ENCODE results near the gene ATF5. TPM values are rescaled to one million over a fixed set of nuclear protein-coding genes. Genes with fewer than 3 reads are reported as not detected.

Gene ATF5
- polyA plus RNA-seq, 3 donors, result 5.8 to 22.1 (median 6.0) TPM

DNA sequence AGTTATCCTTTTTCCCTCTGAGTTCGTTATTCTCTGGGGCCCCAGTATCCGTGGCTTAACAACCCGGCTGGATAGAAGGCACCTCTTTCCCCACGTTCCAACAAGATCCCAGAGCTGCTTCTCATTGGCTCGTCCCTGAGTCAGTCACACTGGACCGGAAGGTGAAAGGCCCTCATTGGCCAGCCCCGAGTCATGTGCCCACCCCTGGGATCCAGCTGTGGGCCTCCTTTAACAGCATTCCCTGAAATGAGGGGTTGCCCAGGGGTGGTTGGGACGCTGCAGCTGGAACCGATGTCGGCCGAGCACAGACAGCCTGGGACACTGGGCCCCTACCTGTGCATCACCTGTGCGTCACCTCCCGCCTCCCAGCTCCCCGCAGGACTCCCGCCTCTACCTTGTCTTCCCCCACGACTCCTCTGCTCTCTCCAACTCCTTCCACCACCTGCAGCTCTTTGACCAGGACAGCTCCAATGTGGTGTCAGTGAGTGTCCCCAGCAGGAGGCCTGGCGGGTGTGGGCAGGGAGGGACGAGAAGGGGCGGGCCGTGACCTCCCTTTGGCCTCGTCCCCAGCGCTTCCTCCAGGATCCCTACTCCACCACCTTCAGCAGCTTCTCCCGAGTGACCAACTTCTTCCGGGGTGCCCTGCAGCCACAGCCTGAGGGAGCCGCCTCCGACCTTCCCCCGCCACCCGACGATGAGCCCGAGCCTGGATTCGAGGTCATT lies 47.2 kb upstream of the ATF5 start:
- Mint-ChIP-seq H3K9me3 (peaks cover 0 to 4% (median 0%) of the 10 kb centered on the region in 7 donors), H3K27me3 (ENCODE audit: low read depth in 3 of 3) (peaks cover 0 to 5% (median 2%) of the 10 kb centered on the region in 3 donors), H3K27ac (peak overlapping the region in 1 of 7 donors; percentile 50), H3K4me1 (peaks cover 16% of the 10 kb centered on the region), H3K36me3 (peaks cover 64 to 67% of the 10 kb centered on the region in 2 donors), H3K4me3 (no peak overlapping the region)
- Histone ChIP-seq H3K27ac (ENCODE audit: low read depth in 1 of 2, low read length in 2 of 2) (no peak overlapping the region), H3K4me3 (replicated peaks in 1 of 3; ENCODE audit: low read depth in 2 of 3, low read length in 3 of 3) (no peak overlapping the region), H3K27me3 (ENCODE audit: control insufficient read depth in 2 of 2, insufficient read depth in 2 of 2, low read length in 2 of 2) (no peaks in the 10 kb centered on the region), H2AFZ (ENCODE audit: insufficient read depth, low read depth, low read length, poor library complexity, severe bottlenecking) (no peak overlapping the region), H4K20me1 (ENCODE audit: insufficient read depth, low read length) (peaks cover 44% of the 10 kb centered on the region), H3K9me3 (replicated peaks in 1 of 2; ENCODE audit: control insufficient read depth in 1 of 2, insufficient read depth in 1 of 2, low read length in 2 of 2) (no peaks in the 10 kb centered on the region), H3K36me3 (replicated peaks in 1 of 2; ENCODE audit: control insufficient read depth in 1 of 2, insufficient read depth in 2 of 2, low read length in 2 of 2) (peaks cover 51 to 58% of the 10 kb centered on the region in 2 donors), H3K9ac (ENCODE audit: insufficient read depth, low read length, poor library complexity, severe bottlenecking) (no peak overlapping the region), H3K4me1 (ENCODE audit: control insufficient read depth in 1 of 2, insufficient read depth in 2 of 2, low read length in 2 of 2) (peaks cover 15 to 18% of the 10 kb centered on the region in 2 donors), H3K4me2 (replicated peaks; ENCODE audit: extremely low read depth, low read length, poor library complexity, severe bottlenecking) (no peak overlapping the region), H3K79me2 (ENCODE audit: insufficient read depth, low read length) (peaks cover 8% of the 10 kb centered on the region)
- WGBS (ENCODE audit: insufficient coverage), result 88% methylated on average over 19 of the region's 31 CpGs
- DNase-seq, result no peak
- intact Hi-C loops (cut with micrococcal nuclease), result no loop called here
- TF ChIP-seq, protein P1, sequence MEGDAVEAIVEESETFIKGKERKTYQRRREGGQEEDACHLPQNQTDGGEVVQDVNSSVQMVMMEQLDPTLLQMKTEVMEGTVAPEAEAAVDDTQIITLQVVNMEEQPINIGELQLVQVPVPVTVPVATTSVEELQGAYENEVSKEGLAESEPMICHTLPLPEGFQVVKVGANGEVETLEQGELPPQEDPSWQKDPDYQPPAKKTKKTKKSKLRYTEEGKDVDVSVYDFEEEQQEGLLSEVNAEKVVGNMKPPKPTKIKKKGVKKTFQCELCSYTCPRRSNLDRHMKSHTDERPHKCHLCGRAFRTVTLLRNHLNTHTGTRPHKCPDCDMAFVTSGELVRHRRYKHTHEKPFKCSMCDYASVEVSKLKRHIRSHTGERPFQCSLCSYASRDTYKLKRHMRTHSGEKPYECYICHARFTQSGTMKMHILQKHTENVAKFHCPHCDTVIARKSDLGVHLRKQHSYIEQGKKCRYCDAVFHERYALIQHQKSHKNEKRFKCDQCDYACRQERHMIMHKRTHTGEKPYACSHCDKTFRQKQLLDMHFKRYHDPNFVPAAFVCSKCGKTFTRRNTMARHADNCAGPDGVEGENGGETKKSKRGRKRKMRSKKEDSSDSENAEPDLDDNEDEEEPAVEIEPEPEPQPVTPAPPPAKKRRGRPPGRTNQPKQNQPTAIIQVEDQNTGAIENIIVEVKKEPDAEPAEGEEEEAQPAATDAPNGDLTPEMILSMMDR (IDR thresholded peaks at IDR 0.05), result no peak

DNA sequence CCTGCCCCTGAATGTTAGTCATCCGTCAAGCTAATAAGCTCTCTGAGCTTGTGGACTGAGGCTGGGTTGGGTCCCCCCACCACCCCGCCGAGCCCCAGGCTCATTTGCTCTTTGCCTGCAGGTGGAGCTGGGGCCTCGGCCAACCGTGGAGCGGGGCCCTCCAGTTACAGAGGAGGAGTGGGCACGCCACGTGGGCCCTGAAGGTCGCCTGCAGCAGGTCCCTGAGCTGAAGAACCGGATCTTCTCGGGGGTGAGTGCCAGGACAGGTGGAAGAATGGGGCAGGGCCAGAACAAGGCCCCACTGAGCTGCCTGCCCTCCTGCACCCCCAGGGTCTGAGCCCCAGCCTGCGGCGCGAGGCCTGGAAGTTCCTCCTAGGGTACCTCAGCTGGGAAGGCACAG lies 46.4 kb upstream of the ATF5 start:
- Mint-ChIP-seq H3K4me3 (no peak overlapping the region), H3K27me3 (ENCODE audit: low read depth in 3 of 3) (peaks cover 0 to 5% (median 2%) of the 10 kb centered on the region in 3 donors), H3K9me3 (peaks cover 0 to 4% (median 0%) of the 10 kb centered on the region in 7 donors), H3K4me1 (peaks cover 16% of the 10 kb centered on the region), H3K27ac (peak overlapping the region in 1 of 7 donors; percentile 11), H3K36me3 (peaks cover 67 to 68% of the 10 kb centered on the region in 2 donors)
- TF ChIP-seq, protein P1 (IDR thresholded peaks at IDR 0.05), result no peak
- no peak overlapping the region for H3K27ac ChIP-seq (ENCODE audit: low read depth in 1 of 2, low read length in 2 of 2)
- H2AFZ ChIP-seq (ENCODE audit: insufficient read depth, low read depth, low read length, poor library complexity, severe bottlenecking), result no peak overlapping the region
- H3K4me3 ChIP-seq (replicated peaks in 1 of 3; ENCODE audit: low read depth in 2 of 3, low read length in 3 of 3), result no peak overlapping the region
- WGBS (ENCODE audit: insufficient coverage), result 98% methylated on average over 11 of the region's 14 CpGs
- DNase-seq, result no peak
- no peaks in the 10 kb centered on the region for H3K27me3 ChIP-seq (ENCODE audit: control insufficient read depth in 2 of 2, insufficient read depth in 2 of 2, low read length in 2 of 2)
- no peak overlapping the region for H3K9ac ChIP-seq (ENCODE audit: insufficient read depth, low read length, poor library complexity, severe bottlenecking)
- H3K4me2 ChIP-seq (replicated peaks; ENCODE audit: extremely low read depth, low read length, poor library complexity, severe bottlenecking), result no peak overlapping the region
- peaks cover 51 to 58% of the 10 kb centered on the region in 2 donors for H3K36me3 ChIP-seq (replicated peaks in 1 of 2; ENCODE audit: control insufficient read depth in 1 of 2, insufficient read depth in 2 of 2, low read length in 2 of 2)
- H3K79me2 ChIP-seq (ENCODE audit: insufficient read depth, low read length), result peaks cover 8% of the 10 kb centered on the region
- no peaks in the 10 kb centered on the region for H3K9me3 ChIP-seq (replicated peaks in 1 of 2; ENCODE audit: control insufficient read depth in 1 of 2, insufficient read depth in 1 of 2, low read length in 2 of 2)
- peaks cover 15 to 18% of the 10 kb centered on the region in 2 donors for H3K4me1 ChIP-seq (ENCODE audit: control insufficient read depth in 1 of 2, insufficient read depth in 2 of 2, low read length in 2 of 2)
- intact Hi-C loops (cut with micrococcal nuclease), result no loop called here
- H4K20me1 ChIP-seq (ENCODE audit: insufficient read depth, low read length), result peaks cover 44% of the 10 kb centered on the region

Measured in CD14-positive monocyte (primary cell).